Choroid plexus epithelial cell (primary cell): Measurements from ENCODE around the gene PLD1.

ENCODE experiments used
- DNase-seq: peaks from one replicate; pipeline ENCODE4 v3.0.0-alpha.2; 2010; ENCODE audit warnings: low read depth
- H3K4me3 ChIP-seq: 2 replicates; pipeline ENCODE4 v1.5.1; 2011; ENCODE audit warnings: low read depth, mild to moderate bottlenecking, control low read depth, low read length, moderate library complexity
- TF ChIP-seq, protein P1 (sequence below): conservative IDR thresholded peaks from 2 replicates; pipeline ENCODE4 v1.5.1; 2011; ENCODE audit warnings: low read depth, mild to moderate bottlenecking, control low read depth, inconsistent platforms, low read length, moderate library complexity

The PLD1 gene

DNA sequence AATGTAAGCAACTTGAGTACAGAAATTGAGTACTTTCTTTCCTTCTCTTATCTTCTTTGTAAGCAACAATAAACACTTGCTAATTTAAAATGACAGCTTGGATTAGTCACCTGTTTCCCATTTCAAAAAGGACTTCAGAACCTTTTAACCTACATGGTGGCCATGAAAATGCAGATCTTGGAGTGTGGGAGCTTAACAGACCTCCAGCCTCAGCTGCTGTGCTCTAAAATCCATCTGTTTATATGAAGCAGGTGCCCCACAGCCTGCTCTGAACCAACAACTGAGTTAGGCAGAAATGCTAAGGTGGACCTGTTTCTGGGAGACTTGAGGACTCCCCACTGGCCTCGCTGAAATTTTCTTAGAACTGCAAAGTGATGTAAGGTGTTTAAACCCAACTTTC, 259.0 kb downstream of the PLD1 start:
- TF ChIP-seq, protein P1, sequence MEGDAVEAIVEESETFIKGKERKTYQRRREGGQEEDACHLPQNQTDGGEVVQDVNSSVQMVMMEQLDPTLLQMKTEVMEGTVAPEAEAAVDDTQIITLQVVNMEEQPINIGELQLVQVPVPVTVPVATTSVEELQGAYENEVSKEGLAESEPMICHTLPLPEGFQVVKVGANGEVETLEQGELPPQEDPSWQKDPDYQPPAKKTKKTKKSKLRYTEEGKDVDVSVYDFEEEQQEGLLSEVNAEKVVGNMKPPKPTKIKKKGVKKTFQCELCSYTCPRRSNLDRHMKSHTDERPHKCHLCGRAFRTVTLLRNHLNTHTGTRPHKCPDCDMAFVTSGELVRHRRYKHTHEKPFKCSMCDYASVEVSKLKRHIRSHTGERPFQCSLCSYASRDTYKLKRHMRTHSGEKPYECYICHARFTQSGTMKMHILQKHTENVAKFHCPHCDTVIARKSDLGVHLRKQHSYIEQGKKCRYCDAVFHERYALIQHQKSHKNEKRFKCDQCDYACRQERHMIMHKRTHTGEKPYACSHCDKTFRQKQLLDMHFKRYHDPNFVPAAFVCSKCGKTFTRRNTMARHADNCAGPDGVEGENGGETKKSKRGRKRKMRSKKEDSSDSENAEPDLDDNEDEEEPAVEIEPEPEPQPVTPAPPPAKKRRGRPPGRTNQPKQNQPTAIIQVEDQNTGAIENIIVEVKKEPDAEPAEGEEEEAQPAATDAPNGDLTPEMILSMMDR = no peak
- H3K4me3 ChIP-seq = no peak overlapping the region
- DNase-seq = no peak
